HG02798 (cell line): ENCODE data around the gene LARP6.
"Not testable (repeated sequence)": the region's sequence is repeated elsewhere in the genome, so short reads cannot be mapped to it uniquely, and the experiment has no call there.

Experiments used
- ATAC-seq: cut with Tn5 transposase; IDR thresholded peaks from one replicate; pipeline ENCODE4 v1.9.1; 2021; ENCODE audit warnings: mild to moderate bottlenecking; ENCODE audit not compliant: unreplicated experiment, poor library complexity

The LARP6 gene

GRCh38 chr15:70859322-70859908, 5.5 kb upstream of the LARP6 start:
- no peak for ATAC-seq

- not testable (repeated sequence) for ATAC-seq
Measured at GRCh38 chr15:70858614-70859321, 4.8 kb upstream of the LARP6 start.

- ATAC-seq: no peak
Measured at GRCh38 chr15:70857562-70858285, 3.8 kb upstream of the LARP6 start.

- no peak for ATAC-seq
Measured at GRCh38 chr15:70856884-70857561, 3.1 kb upstream of the LARP6 start.

- no peak for ATAC-seq
Measured at GRCh38 chr15:70856177-70856883, 2.4 kb upstream of the LARP6 start.

- ATAC-seq: no peak
Measured at GRCh38 chr15:70855764-70856163, 1.8 kb upstream of the LARP6 start.

- ATAC-seq: no peak
Measured at GRCh38 chr15:70854666-70854976, 664 bp upstream of the LARP6 start.

- ATAC-seq: no peak
Measured at GRCh38 chr15:70853318-70853972, 512 bp downstream of the LARP6 start.

GRCh38 chr15:70852501-70853317, 1.2 kb downstream of the LARP6 start:
- ATAC-seq: no peak

- no peak for ATAC-seq
Measured at GRCh38 chr15:70851889-70852288, 2.1 kb downstream of the LARP6 start.

GRCh38 chr15:70845602-70846360, 8.2 kb downstream of the LARP6 start:
- no peak for ATAC-seq

GRCh38 chr15:70837476-70837875, 16.5 kb downstream of the LARP6 start:
- ATAC-seq: no peak

GRCh38 chr15:70835841-70836240, 18.1 kb downstream of the LARP6 start:
- no peak for ATAC-seq

- no peak for ATAC-seq
Measured at GRCh38 chr15:70835415-70835814, 18.5 kb downstream of the LARP6 start.

GRCh38 chr15:70834999-70835398, 19.0 kb downstream of the LARP6 start:
- ATAC-seq: no peak

GRCh38 chr15:70833861-70834765, 19.8 kb downstream of the LARP6 start:
- no peak for ATAC-seq

- no peak for ATAC-seq
Measured at GRCh38 chr15:70833422-70833821, 20.5 kb downstream of the LARP6 start.
